HepG2 (cell line): Measurements from ENCODE around the gene G0S2. TPM values are rescaled to one million over a fixed set of nuclear protein-coding genes. Genes with fewer than 3 reads are reported as not detected.

Source experiments
- ATAC-seq: fragments of 200-7000 bp; cut with Tn5 transposase; 3 replicates; pipeline ENCODE4 v1.9.1; 2020; ENCODE audit warnings: mild to moderate bottlenecking, moderate library complexity
- BruUV-seq: library from RNA; stranded (reverse); fragments of 400-500 nt; replicated peaks from 2 replicates; lab custom pipeline; 2021; lab: Mats Ljungman, UMichigan
- CTCF ChIA-PET: fragments of 300-600 bp; formaldehyde crosslinking; extraction: SDS; loops from one replicate; lab custom pipeline; 2021; ENCODE audit warnings: low total read pairs, inconsistent platforms, low intra/inter-chr PET ratio; lab: Yijun Ruan, JAX
- POLR2A ChIA-PET: fragments of 350-600 bp; sonication (Branson Sonifier 250); formaldehyde crosslinking; loops from one replicate; lab custom pipeline; 2020; ENCODE audit warnings: antibody characterized with exemption, inconsistent platforms; lab: Yijun Ruan, JAX
- DNase-seq: peaks from one replicate; pipeline ENCODE4 v3.0.0-alpha.2; 2015; ENCODE audit warnings: low spot score
- FAIRE-seq: peaks from 3 replicates; lab custom pipeline; 2011; peaks lifted over from hg19 to GRCh38; lab: Jason Lieb, UNC
- H2AFZ ChIP-seq: one replicate; pipeline ENCODE4 v1.6.1; 2011; ENCODE audit warnings: low read length, inconsistent platforms
- H3K27ac ChIP-seq: fragments of 300-600 bp; 3 replicates; pipeline ENCODE4 v1.8.0; 2011; ENCODE audit warnings: mixed run types, mild to moderate bottlenecking, mixed read lengths, low read length, inconsistent platforms; ENCODE audit not compliant: insufficient read depth; ENCODE audit errors: extremely low read length
- H3K27me3 ChIP-seq, 2 experiments: fragments of 200-600 bp in 1 of 2; 2 replicates in 1 of 2; 3 replicates in 1 of 2; pipeline versions ENCODE4 v1.6.0 to v1.8.0; 2011; ENCODE audit warnings: low read length in 2 of 2, mild to moderate bottlenecking in 2 of 2, moderate library complexity in 2 of 2, inconsistent platforms in 1 of 2; ENCODE audit not compliant: insufficient read depth in 2 of 2, control insufficient read depth in 1 of 2
- H3K36me3 ChIP-seq, 2 experiments: fragments of 200-600 bp in 1 of 2; replicated peaks in 1 of 2; 2 replicates in 1 of 2; 3 replicates in 1 of 2; pipeline versions ENCODE4 v1.5.1 to v1.8.0; 2011; ENCODE audit warnings: low read length in 2 of 2, inconsistent platforms in 1 of 2; ENCODE audit not compliant: insufficient read depth in 2 of 2, control insufficient read depth in 1 of 2
- H3K4me1 ChIP-seq: 2 replicates; pipeline ENCODE4 v1.5.1; 2012; ENCODE audit warnings: low read length, inconsistent platforms; ENCODE audit not compliant: insufficient read depth
- H3K4me2 ChIP-seq: 2 replicates; pipeline ENCODE4 v1.6.0; 2011; ENCODE audit warnings: low read depth, low read length, inconsistent platforms
- H3K4me3 ChIP-seq, 3 experiments: fragments of 200-600 bp in 1 of 3; sonication (generic), shearing (Covaris generic) in 1 of 3; replicated peaks in 1 of 3; 2 replicates each; pipeline ENCODE4 v1.5.1; 2011 to 2016; ENCODE audit warnings: low read length in 3 of 3, inconsistent platforms in 2 of 3, low read depth in 2 of 3, mild to moderate bottlenecking in 2 of 3, control low read depth in 1 of 3, mixed read lengths in 1 of 3; ENCODE audit not compliant: insufficient read depth in 1 of 3
- H3K79me2 ChIP-seq: one replicate; pipeline ENCODE4 v1.6.1; 2011; ENCODE audit warnings: low read length, inconsistent platforms; ENCODE audit not compliant: insufficient read depth
- H3K9ac ChIP-seq: 2 replicates; pipeline ENCODE4 v1.6.0; 2011; ENCODE audit warnings: mild to moderate bottlenecking, low read depth, low read length, inconsistent platforms; ENCODE audit not compliant: insufficient read depth
- H3K9me3 ChIP-seq: 2 replicates; pipeline ENCODE4 v1.5.1; 2012; ENCODE audit warnings: mild to moderate bottlenecking, low read length
- H4K20me1 ChIP-seq: 2 replicates; pipeline ENCODE4 v1.6.0; 2011; ENCODE audit warnings: inconsistent platforms, mild to moderate bottlenecking, low read length, moderate library complexity; ENCODE audit not compliant: insufficient read depth
- ASH2L ChIP-seq: fragments of 300-600, 200-600 bp; sonication (generic); IDR thresholded peaks from 2 replicates; pipeline ENCODE4 v1.7.0; 2017; ENCODE audit warnings: low read depth, mild to moderate bottlenecking, moderate library complexity, mixed read lengths, low read length; ENCODE audit not compliant: insufficient read length
- HOXA7 ChIP-seq: sonication (generic); formaldehyde crosslinking; IDR thresholded peaks from 2 replicates; pipeline ENCODE4 v1.8.1; 2022; ENCODE audit warnings: mild to moderate bottlenecking, missing genetic modification reagents, moderate library complexity
- IRX3 ChIP-seq: sonication (generic); formaldehyde crosslinking; IDR thresholded peaks from 2 replicates; pipeline ENCODE4 v1.8.1; 2023; ENCODE audit warnings: mild to moderate bottlenecking, low read depth, missing genetic modification reagents, borderline replicate concordance
- JARID2 ChIP-seq: sonication (generic); formaldehyde crosslinking; IDR thresholded peaks from 2 replicates; pipeline ENCODE4 v1.8.1; 2023; ENCODE audit warnings: missing genetic modification reagents, inconsistent platforms; ENCODE audit not compliant: insufficient replicate concordance
- KAT8 ChIP-seq: IDR thresholded peaks from 2 replicates; pipeline ENCODE4 v1.6.1; 2016; ENCODE audit warnings: missing genetic modification reagents, missing compliant biosample characterization
- MEF2D ChIP-seq: sonication (generic); formaldehyde crosslinking; IDR thresholded peaks from 2 replicates; pipeline ENCODE4 v1.5.1; 2020; ENCODE audit warnings: mild to moderate bottlenecking, missing genetic modification reagents
- RBAK ChIP-seq: sonication (generic); formaldehyde crosslinking; IDR thresholded peaks from 2 replicates; pipeline ENCODE4 v1.5.1; 2020; ENCODE audit warnings: mild to moderate bottlenecking, missing genetic modification reagents
- SMC3 ChIP-seq: IDR thresholded peaks from 2 replicates; pipeline ENCODE4 v1.6.1; 2011; ENCODE audit warnings: low read length, improper control_type of control experiment
- SOX6 ChIP-seq, 2 experiments: fragments of 450-650 bp in 1 of 2; sonication (generic) in 1 of 2; formaldehyde crosslinking in 1 of 2; IDR thresholded peaks; 2 replicates each; pipeline versions ENCODE4 v1.4.0 to v1.6.1; 2017 to 2020; ENCODE audit warnings: antibody characterized with exemption in 1 of 2, mild to moderate bottlenecking in 1 of 2, missing genetic modification reagents in 1 of 2
- SP5 ChIP-seq: IDR thresholded peaks from 2 replicates; pipeline ENCODE4 v1.6.1; 2016; ENCODE audit warnings: low read depth, borderline replicate concordance
- SRSF1 ChIP-seq: fragments of 200-400 bp; formaldehyde crosslinking; optimal IDR thresholded peaks from 2 replicates; pipeline ENCODE3; 2017; ENCODE audit warnings: mild to moderate bottlenecking, low read depth, low read length, moderate library complexity
- ZFP36L1 ChIP-seq: sonication (generic); formaldehyde crosslinking; IDR thresholded peaks from 2 replicates; pipeline ENCODE4 v1.8.0; 2022; ENCODE audit warnings: mild to moderate bottlenecking, missing genetic modification reagents, moderate library complexity
- ZNF777 ChIP-seq: sonication (generic); formaldehyde crosslinking; IDR thresholded peaks from 2 replicates; pipeline ENCODE4 v1.4.0; 2020; ENCODE audit warnings: missing genetic modification reagents
- WGBS: methylation state at CpG from one replicate; pipeline ENCODE4 v1.1.6; 2017; ENCODE audit warnings: low lambda C conversion rate; 5-methylcytosine and 5-hydroxymethylcytosine counted together
- in situ Hi-C: cut with HindIII; loops from 2 replicates; pipeline ENCODE4 v1.10.0; 2017; ENCODE audit warnings: low pct_unique_long_range_greater_than_20kb; ENCODE audit not compliant: extremely low pct_ligation_motif_present
- intact Hi-C: fragments of 100-400 bp; cut with micrococcal nuclease; formaldehyde crosslinking; loops from one replicate; pipeline ENCODE4 v1.10.0; 2022; ENCODE audit not compliant: unreplicated experiment
- polyA plus RNA-seq, 8 experiments: library from polyadenylated mRNA; depleted of rRNA in 3 of 8; stranded (reverse) in 7 of 8; unstranded in 1 of 8; fragments of >200 nt; fragmentation: Illumina TruSeq in 4 of 8; extraction: Trizol in 4 of 8; gene quantifications; 2 replicates each; pipeline versions ENCODE4 v1.2.1 to v1.2.3, GENCODE V29; 2011 to 2016; ENCODE audit warnings: low read depth in 4 of 8, missing spikeins in 1 of 8, mixed read lengths in 1 of 8; ENCODE audit not compliant: insufficient read depth in 1 of 8
- total RNA-seq, 5 experiments: library from RNA; depleted of rRNA; stranded (reverse); fragments of >200 nt; fragmentation: Illumina TruSeq; extraction: Trizol; gene quantifications; 2 replicates each; pipeline ENCODE4 v1.2.3, GENCODE V29; 2016; ENCODE audit warnings: low read depth in 1 of 5
- TF ChIP-seq, protein P1 (sequence below): IDR thresholded peaks from 2 replicates; pipeline ENCODE4 v1.6.1; 2016; ENCODE audit warnings: low read depth, borderline replicate concordance
- TF ChIP-seq, protein P2 (sequence below): sonication (generic); formaldehyde crosslinking; IDR thresholded peaks from 2 replicates; pipeline ENCODE4 v1.5.0; 2020; ENCODE audit warnings: missing genetic modification reagents
- TF ChIP-seq, protein P3 (sequence below): fragments of 450-650 bp; IDR thresholded peaks from 2 replicates; pipeline ENCODE4 v1.6.1; 2017
- TF ChIP-seq, protein P4 (sequence below), 2 experiments: fragments of 450-650 bp in 1 of 2; sonication (generic) in 1 of 2; formaldehyde crosslinking; IDR thresholded peaks; 2 replicates each; pipeline versions ENCODE4 v1.5.0 to v1.8.0; 2020 to 2022; ENCODE audit warnings: mild to moderate bottlenecking in 1 of 2, missing genetic modification reagents in 1 of 2
- TF ChIP-seq, protein P5 (sequence below): sonication (generic); formaldehyde crosslinking; conservative IDR thresholded peaks from 2 replicates; pipeline ENCODE4 v1.8.0; 2022; ENCODE audit warnings: missing genetic modification reagents

G0S2 gene
- total and polyA plus RNA-seq, 2 of the 13 experiments (the other 11 are each of a cell fraction or from before 2014, with no cell fraction given), result not detected

DNA sequence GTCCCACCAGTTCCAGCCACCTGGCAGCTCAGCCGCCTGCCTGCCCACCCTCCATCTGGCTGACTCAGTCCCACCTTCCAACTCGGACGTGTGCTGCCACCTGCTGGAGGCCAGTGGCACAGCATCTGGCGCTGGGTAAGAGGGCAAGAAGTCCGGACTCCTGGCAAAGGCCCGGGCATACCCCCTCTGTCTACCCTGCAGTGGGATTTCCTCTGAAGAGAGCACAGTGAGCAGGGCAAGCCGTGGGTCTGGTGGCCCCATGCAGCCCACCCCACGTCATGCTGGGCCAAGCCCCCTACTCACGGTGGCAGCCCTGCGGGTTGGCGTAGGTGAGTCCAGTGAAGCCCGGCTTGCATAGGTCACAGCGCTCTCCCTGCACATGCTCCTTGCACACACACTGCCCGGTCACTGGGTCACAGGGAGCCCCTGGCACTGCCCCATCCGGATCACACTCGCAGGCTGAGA lies 47.4 kb upstream of the G0S2 start (continued):
- TF ChIP-seq IRX3 (CRISPR knock-in tag) (no peak), ZFP36L1 (no peak), KAT8 (CRISPR knock-in tag) (no peak), JARID2 (CRISPR knock-in tag) (no peak), SMC3 (peak; percentile 35), RBAK (no peak)
- TF ChIP-seq, protein P1, sequence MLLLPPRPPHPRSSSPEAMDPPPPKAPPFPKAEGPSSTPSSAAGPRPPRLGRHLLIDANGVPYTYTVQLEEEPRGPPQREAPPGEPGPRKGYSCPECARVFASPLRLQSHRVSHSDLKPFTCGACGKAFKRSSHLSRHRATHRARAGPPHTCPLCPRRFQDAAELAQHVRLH (CRISPR knock-in tag), result no peak
- TF ChIP-seq, protein P2, sequence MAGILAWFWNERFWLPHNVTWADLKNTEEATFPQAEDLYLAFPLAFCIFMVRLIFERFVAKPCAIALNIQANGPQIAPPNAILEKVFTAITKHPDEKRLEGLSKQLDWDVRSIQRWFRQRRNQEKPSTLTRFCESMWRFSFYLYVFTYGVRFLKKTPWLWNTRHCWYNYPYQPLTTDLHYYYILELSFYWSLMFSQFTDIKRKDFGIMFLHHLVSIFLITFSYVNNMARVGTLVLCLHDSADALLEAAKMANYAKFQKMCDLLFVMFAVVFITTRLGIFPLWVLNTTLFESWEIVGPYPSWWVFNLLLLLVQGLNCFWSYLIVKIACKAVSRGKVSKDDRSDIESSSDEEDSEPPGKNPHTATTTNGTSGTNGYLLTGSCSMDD (CRISPR knock-in tag), result no peak

DNA sequence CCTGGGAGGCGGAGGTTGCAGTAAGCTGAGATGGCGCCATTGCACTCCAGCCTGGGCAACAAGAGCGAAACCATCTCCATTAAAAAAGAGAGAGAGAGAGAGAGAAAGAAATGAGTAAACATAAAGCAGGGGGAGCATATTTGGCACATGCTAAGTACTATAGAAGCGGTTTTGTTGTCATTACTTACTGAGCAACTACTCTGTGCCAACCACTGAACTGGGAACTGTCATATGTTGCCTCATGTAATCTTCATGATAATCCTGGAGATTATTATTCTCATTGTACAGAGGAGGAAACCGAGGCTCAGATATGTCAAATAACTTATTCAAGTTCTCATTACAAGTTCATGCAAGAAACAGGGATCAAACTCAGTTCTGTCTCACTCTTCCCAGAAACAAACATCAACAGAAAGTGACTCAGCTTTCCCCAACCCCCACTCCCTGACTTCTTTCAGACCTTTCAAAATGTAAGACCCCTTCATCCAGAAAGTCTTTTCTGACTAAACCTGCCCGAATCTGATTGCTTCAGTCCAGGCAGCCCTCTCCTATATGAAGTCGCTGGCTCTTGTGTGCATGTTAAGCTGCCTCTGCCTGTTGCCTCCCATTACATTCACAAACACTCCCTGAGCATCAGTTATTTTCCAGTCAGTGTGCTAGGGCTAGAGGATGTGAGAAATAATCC lies 46.5 kb upstream of the G0S2 start:
- H2AFZ ChIP-seq, result no peak overlapping the region
- H3K79me2 ChIP-seq, result no peaks in the 10 kb centered on the region
- ChIA-PET CTCF (interaction anchor here (2.9 kb wide), 1 partner anchor 51 kb away, joined by 14 read pairs; no protein-coding TSS in a partner anchor), POLR2A (no interaction called here)
- no peak overlapping the region for H3K4me2 ChIP-seq
- no TSS peak for BruUV-seq
- H3K4me1 ChIP-seq, result no peaks in the 10 kb centered on the region
- FAIRE-seq (no peak), ATAC-seq (no peak), DNase-seq (no peak)
- H3K36me3 ChIP-seq, result no peaks in the 10 kb centered on the region
- no peak overlapping the region for H3K27ac ChIP-seq
- WGBS, result 45% methylated on average over 7 of the region's 7 CpGs
- in situ Hi-C loops (no loop called here), intact Hi-C loops (no loop called here)
- no peaks in the 10 kb centered on the region for H3K9me3 ChIP-seq
- H4K20me1 ChIP-seq, result no peaks in the 10 kb centered on the region
- no peak overlapping the region for H3K4me3 ChIP-seq
- no peaks in the 10 kb centered on the region; a peak in 1 of 5 replicates for H3K27me3 ChIP-seq
- no peak overlapping the region for H3K9ac ChIP-seq
- TF ChIP-seq HOXA7 (CRISPR knock-in tag) (no peak), ASH2L (no peak), MEF2D (no peak), SRSF1 (no peak), SOX6 (IDR thresholded peaks at IDR 0.05) (no peak), SOX6 (CRISPR knock-in tag; IDR thresholded peaks at IDR 0.05) (no peak), SP5 (no peak), ZNF777 (CRISPR knock-in tag) (no peak)
- TF ChIP-seq, protein P3, sequence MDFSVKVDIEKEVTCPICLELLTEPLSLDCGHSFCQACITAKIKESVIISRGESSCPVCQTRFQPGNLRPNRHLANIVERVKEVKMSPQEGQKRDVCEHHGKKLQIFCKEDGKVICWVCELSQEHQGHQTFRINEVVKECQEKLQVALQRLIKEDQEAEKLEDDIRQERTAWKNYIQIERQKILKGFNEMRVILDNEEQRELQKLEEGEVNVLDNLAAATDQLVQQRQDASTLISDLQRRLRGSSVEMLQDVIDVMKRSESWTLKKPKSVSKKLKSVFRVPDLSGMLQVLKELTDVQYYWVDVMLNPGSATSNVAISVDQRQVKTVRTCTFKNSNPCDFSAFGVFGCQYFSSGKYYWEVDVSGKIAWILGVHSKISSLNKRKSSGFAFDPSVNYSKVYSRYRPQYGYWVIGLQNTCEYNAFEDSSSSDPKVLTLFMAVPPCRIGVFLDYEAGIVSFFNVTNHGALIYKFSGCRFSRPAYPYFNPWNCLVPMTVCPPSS, result no peak
- TF ChIP-seq, protein P4, sequence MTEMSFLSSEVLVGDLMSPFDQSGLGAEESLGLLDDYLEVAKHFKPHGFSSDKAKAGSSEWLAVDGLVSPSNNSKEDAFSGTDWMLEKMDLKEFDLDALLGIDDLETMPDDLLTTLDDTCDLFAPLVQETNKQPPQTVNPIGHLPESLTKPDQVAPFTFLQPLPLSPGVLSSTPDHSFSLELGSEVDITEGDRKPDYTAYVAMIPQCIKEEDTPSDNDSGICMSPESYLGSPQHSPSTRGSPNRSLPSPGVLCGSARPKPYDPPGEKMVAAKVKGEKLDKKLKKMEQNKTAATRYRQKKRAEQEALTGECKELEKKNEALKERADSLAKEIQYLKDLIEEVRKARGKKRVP (CRISPR knock-in tag; IDR thresholded peaks at IDR 0.05), result no peak
- TF ChIP-seq, protein P5, sequence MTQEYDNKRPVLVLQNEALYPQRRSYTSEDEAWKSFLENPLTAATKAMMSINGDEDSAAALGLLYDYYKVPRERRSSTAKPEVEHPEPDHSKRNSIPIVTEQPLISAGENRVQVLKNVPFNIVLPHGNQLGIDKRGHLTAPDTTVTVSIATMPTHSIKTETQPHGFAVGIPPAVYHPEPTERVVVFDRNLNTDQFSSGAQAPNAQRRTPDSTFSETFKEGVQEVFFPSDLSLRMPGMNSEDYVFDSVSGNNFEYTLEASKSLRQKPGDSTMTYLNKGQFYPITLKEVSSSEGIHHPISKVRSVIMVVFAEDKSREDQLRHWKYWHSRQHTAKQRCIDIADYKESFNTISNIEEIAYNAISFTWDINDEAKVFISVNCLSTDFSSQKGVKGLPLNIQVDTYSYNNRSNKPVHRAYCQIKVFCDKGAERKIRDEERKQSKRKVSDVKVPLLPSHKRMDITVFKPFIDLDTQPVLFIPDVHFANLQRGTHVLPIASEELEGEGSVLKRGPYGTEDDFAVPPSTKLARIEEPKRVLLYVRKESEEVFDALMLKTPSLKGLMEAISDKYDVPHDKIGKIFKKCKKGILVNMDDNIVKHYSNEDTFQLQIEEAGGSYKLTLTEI (CRISPR knock-in tag), result no peak
